Activated T-cell treated with anti-CD3 and anti-CD28 coated beads, Interleukin-2, amount 50 U/mL, for 24 hours (primary cell): ENCODE results near the gene ALLC.

Source experiments
- DNase-seq: peaks from one replicate; pipeline ENCODE4 v3.0.0-alpha.2; 2020
- H3K27ac Mint-ChIP-seq: 2 replicates; pipeline ENCODE4 v1.8.0; 2020; ENCODE audit warnings: mild to moderate bottlenecking, mixed read lengths
- H3K27me3 Mint-ChIP-seq: 2 replicates; pipeline ENCODE4 v1.8.0; 2020; ENCODE audit warnings: mixed read lengths
- H3K36me3 Mint-ChIP-seq: 2 replicates; pipeline ENCODE4 v1.8.0; 2020; ENCODE audit warnings: low read depth, mixed read lengths
- H3K4me1 Mint-ChIP-seq: 2 replicates; pipeline ENCODE4 v1.8.0; 2020; ENCODE audit warnings: low read depth, mixed read lengths
- H3K4me3 Mint-ChIP-seq: 2 replicates; pipeline ENCODE4 v1.8.0; 2020; ENCODE audit warnings: mild to moderate bottlenecking, moderate library complexity, mixed read lengths
- H3K9me3 Mint-ChIP-seq: 2 replicates; pipeline ENCODE4 v1.8.0; 2020; ENCODE audit warnings: mixed read lengths

Gene ALLC

DNA sequence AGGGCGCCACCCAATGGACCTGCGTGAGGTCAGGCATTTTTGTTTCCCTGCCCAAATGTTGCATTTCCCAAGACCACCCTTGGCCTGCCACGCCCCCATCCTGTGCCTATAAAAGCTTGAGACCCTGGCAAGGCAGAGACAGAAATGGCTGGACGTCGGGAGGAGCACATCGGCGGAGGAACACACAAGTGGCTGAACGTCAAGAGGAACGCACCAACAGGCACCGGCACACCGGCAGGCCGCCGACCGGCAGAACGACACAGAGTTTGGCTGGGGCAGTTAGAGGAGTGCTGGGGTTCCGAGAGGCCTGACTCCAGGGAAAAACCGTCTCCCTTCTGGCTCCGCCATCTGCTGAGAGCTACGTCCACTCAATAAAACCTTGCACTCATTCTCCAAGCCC is 81.3 kb downstream of the ALLC start:
- H3K27me3 Mint-ChIP-seq, result peaks cover 11% of the 10 kb centered on the region
- no peaks in the 10 kb centered on the region for H3K9me3 Mint-ChIP-seq
- no peak overlapping the region for H3K27ac Mint-ChIP-seq
- no peak overlapping the region for H3K4me3 Mint-ChIP-seq
- no peak for DNase-seq
- H3K4me1 Mint-ChIP-seq, result no peaks in the 10 kb centered on the region
- no peaks in the 10 kb centered on the region for H3K36me3 Mint-ChIP-seq

DNA sequence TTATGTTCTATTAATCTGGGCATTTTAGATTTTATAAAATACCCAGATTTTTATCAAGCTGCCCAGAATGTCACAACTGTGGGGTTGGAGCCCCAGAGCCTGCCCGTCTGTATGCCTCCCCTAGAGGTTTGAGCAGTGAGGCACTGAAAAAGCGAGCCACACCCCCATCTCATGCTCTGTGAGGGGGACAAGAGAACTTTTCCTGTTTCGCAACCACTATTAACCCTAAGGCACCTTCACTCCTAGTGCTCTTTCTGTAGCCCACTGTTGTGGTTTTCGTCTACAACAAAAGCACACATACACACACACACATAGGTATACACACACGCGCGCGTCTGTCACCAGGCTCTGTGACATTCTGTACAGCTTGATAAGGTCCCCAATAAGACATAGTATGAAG is 83.4 kb downstream of the ALLC start:
- Mint-ChIP-seq H3K36me3 (no peaks in the 10 kb centered on the region), H3K9me3 (no peaks in the 10 kb centered on the region), H3K27ac (no peak overlapping the region)

DNA sequence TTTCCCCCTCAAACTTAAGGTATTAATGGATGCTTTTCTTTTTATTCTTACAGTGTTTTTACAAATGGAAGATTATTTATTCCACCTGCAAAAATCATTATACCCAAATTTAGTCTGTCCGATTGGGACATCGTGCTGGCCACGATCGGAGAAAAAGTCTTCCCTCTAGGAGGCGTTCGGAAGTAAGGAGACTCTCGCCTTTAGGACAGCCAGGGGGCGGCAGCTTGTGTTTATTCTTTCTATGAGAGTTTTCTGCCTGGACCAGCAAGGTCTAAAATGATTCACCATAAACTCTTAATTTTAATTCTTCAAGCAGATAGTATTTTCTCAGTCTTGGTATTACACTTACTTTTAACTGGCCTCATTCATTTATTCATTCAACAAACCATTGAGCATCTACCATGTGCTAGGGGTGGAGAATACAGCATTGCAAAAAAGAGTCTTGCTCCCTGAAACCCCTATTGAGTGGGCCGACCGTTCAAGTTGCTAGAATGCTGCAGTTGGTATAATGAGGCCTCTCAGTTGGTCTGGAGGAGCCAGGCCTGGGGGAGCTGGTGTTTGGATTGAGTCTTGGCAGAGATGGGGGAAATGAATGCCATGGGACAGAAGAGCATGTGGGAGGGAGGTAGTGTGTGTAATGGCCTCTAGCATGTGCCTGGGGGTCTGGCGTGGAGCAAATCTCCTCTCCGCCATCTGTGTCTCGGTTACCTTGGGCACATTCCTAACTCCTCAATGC is 84.0 kb downstream of the ALLC start:
- Mint-ChIP-seq H3K4me3 (no peak overlapping the region), H3K36me3 (no peaks in the 10 kb centered on the region), H3K27me3 (peaks cover 3% of the 10 kb centered on the region), H3K27ac (no peak overlapping the region), H3K9me3 (no peaks in the 10 kb centered on the region), H3K4me1 (no peaks in the 10 kb centered on the region)
- DNase-seq, result no peak

More for the DNA sequence above, 83.4 kb downstream of the ALLC start:
- no peak overlapping the region for H3K4me3 Mint-ChIP-seq
- DNase-seq, result no peak
- H3K4me1 Mint-ChIP-seq, result no peaks in the 10 kb centered on the region
- H3K27me3 Mint-ChIP-seq, result peaks cover 3% of the 10 kb centered on the region

DNA sequence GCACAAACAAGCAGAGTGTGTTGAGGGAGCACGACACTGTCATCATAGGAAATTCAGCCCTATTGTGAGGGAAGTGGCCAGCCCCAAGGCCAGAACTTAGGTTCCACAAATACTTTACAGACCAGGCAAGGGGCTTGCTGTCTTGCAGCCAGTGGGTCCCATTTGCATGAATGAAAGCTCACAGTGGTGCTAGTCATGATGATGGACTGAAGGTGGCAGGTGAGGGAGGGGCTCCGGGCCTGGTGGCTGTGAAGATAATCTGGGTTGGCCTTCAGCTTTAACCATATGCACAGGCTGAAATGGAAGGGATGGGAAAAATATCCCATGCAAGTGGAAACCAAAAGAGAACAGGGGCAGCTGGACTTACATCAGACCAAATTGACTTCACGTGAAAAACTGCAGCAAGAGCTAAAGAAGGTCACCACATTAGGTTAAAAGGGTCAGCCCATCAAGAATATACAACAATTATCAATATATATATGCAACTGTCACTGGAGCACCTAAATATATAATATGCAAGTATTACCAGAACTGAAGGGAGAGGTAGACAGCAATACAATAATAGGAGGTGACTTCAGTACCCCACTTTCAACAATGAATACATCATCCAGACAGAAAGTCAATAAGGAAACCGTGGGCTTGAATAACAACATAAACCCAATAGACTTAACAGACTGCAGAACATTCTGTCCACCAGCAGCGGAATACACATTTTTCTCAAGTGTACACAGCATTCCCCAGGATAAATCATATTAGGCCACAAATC is 84.9 kb downstream of the ALLC start:
- Mint-ChIP-seq H3K27me3 (peaks cover 3% of the 10 kb centered on the region), H3K27ac (no peak overlapping the region), H3K4me1 (no peaks in the 10 kb centered on the region), H3K36me3 (no peaks in the 10 kb centered on the region), H3K9me3 (no peaks in the 10 kb centered on the region), H3K4me3 (no peak overlapping the region)
- DNase-seq, result no peak

DNA sequence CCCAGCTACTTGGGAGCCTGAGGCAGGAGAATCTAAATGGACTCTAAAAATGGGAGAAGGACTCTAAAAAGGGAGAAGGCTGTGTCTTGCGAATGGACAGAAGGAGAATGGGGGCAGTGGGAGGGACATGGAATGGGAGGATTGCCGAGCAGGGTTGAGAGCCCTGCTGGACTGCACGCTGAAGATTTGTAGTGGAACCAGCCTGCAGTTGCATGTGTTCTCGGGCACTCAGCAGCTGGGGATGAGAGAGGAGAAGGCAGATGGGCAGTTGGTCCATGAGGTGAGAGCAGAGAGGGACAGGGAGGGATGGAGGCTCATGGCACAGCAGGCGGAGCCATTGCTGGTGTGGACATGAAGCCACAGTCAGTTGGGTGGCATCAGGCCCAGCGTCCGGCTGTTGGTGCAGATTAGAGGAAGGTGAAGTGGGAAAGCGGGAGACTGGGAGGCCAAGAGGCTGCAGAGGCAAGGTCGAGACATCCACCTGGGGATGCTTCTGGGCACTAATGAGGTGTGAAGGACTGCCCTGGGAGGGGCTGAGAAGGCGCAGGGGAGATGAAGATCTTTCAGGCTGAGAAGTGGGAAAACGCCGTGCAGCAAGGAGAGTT is 86.1 kb downstream of the ALLC start:
- H3K27ac Mint-ChIP-seq, result no peak overlapping the region
- no peak for DNase-seq
- no peaks in the 10 kb centered on the region for H3K4me1 Mint-ChIP-seq
- no peak overlapping the region for H3K4me3 Mint-ChIP-seq
- H3K36me3 Mint-ChIP-seq, result no peaks in the 10 kb centered on the region
- H3K27me3 Mint-ChIP-seq, result peaks cover 3% of the 10 kb centered on the region
- H3K9me3 Mint-ChIP-seq, result no peaks in the 10 kb centered on the region

DNA sequence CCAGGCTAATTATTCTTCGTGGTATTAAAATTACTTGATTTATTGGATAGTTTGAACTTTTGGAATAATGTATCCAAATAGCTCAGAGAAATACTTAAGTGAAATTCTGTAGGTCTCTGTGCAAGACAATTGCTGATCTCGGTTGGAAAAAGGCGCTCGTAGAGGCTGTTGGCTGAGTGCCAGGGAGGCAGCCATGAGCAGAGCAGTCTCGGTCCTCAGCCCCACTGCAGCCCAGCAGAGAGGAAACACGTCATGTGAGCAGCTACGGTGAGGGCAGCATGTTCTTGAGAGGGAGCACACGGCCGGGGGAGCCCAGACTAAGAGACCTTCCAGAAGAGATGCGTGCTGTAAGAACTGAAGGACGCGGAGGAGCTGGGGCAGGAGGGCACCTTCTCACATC is 87.9 kb downstream of the ALLC start:
- H3K36me3 Mint-ChIP-seq, result no peaks in the 10 kb centered on the region
- no peaks in the 10 kb centered on the region for H3K4me1 Mint-ChIP-seq
- H3K27ac Mint-ChIP-seq, result no peak overlapping the region
- H3K9me3 Mint-ChIP-seq, result no peaks in the 10 kb centered on the region
- DNase-seq, result no peak
- no peaks in the 10 kb centered on the region for H3K27me3 Mint-ChIP-seq
- H3K4me3 Mint-ChIP-seq, result no peak overlapping the region

GRCh38 chr2:3747032-3747654 is 89.1 kb downstream of the ALLC start:
- Mint-ChIP-seq H3K4me3 (no peak overlapping the region), H3K4me1 (no peaks in the 10 kb centered on the region), H3K9me3 (no peaks in the 10 kb centered on the region), H3K27me3 (no peaks in the 10 kb centered on the region), H3K36me3 (no peaks in the 10 kb centered on the region), H3K27ac (no peak overlapping the region)
- no peak for DNase-seq

GRCh38 chr2:3747826-3748225 is 89.8 kb downstream of the ALLC start:
- H3K27ac Mint-ChIP-seq, result no peak overlapping the region
- no peak for DNase-seq
- H3K4me1 Mint-ChIP-seq, result no peaks in the 10 kb centered on the region
- H3K4me3 Mint-ChIP-seq, result no peak overlapping the region
- no peaks in the 10 kb centered on the region for H3K27me3 Mint-ChIP-seq
- no peaks in the 10 kb centered on the region for H3K9me3 Mint-ChIP-seq
- H3K36me3 Mint-ChIP-seq, result no peaks in the 10 kb centered on the region

GRCh38 chr2:3749201-3749600 is 91.2 kb downstream of the ALLC start:
- Mint-ChIP-seq H3K36me3 (no peaks in the 10 kb centered on the region), H3K4me1 (no peaks in the 10 kb centered on the region), H3K27me3 (no peaks in the 10 kb centered on the region), H3K9me3 (no peaks in the 10 kb centered on the region), H3K4me3 (no peak overlapping the region), H3K27ac (no peak overlapping the region)
- no peak for DNase-seq

DNA sequence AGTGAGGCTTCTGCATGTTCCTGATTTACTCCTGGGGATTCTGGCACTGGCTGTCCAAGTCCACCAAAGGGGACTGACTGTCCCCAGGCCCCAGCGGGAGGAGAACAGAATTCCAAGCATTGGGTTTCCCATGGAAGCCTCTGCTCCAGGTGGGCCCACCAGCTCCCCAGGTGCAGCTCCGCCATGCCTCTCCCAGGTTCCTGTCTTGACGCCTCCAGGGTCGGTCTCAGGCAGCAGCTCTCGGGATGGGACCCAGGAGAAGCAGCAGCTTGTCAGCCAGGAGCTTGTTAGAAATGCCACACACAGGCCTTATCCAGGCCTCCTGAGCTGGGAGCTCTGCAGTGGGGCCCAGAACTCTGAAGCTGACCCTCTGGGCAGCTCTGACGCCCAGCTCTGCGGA is 93.3 kb downstream of the ALLC start:
- Mint-ChIP-seq H3K4me3 (no peak overlapping the region), H3K36me3 (no peaks in the 10 kb centered on the region), H3K9me3 (no peaks in the 10 kb centered on the region), H3K27me3 (no peaks in the 10 kb centered on the region), H3K27ac (no peak overlapping the region), H3K4me1 (no peaks in the 10 kb centered on the region)
- no peak for DNase-seq

GRCh38 chr2:3751806-3752205 is 93.8 kb downstream of the ALLC start:
- Mint-ChIP-seq H3K9me3 (no peaks in the 10 kb centered on the region), H3K36me3 (no peaks in the 10 kb centered on the region), H3K4me3 (no peak overlapping the region), H3K4me1 (no peaks in the 10 kb centered on the region), H3K27ac (no peak overlapping the region), H3K27me3 (no peaks in the 10 kb centered on the region)
- DNase-seq, result no peak
